GM12875 (cell line): ENCODE data around the gene ARF1.

ENCODE experiments used
- H3K4me3 ChIP-seq: one replicate; pipeline ENCODE4 v1.5.1; 2011; ENCODE audit warnings: low read depth, low read length, control low read depth
- CTCF ChIP-seq: IDR thresholded peaks from 2 replicates; pipeline ENCODE4 v1.5.1; 2011; ENCODE audit warnings: low read depth, mild to moderate bottlenecking, control low read depth, inconsistent platforms, low read length, moderate library complexity, borderline replicate concordance; ENCODE audit not compliant: insufficient read depth

Gene ARF1

GRCh38 chr1:228083871-228084278 is 1.4 kb downstream of the ARF1 start:
- TF ChIP-seq CTCF, result no peak
- peak overlapping the region; percentile 85 for H3K4me3 ChIP-seq

GRCh38 chr1:228084325-228084724 is 1.8 kb downstream of the ARF1 start:
- H3K4me3 ChIP-seq, result peak overlapping the region; percentile 85
- TF ChIP-seq CTCF, result no peak

GRCh38 chr1:228084797-228085196 is 2.3 kb downstream of the ARF1 start:
- H3K4me3 ChIP-seq, result no peak overlapping the region
- TF ChIP-seq CTCF, result no peak

GRCh38 chr1:228085287-228085951 is 2.9 kb downstream of the ARF1 start:
- H3K4me3 ChIP-seq, result no peak overlapping the region

GRCh38 chr1:228087771-228088251 is 5.3 kb downstream of the ARF1 start:
- no peak overlapping the region for H3K4me3 ChIP-seq
- no peak for TF ChIP-seq CTCF

More at GRCh38 chr1:228085287-228085951, 2.9 kb downstream of the ARF1 start:
- no peak for TF ChIP-seq CTCF

- H3K4me3 ChIP-seq, result no peak overlapping the region
- no peak for TF ChIP-seq CTCF
Observed at GRCh38 chr1:228088586-228089498, 6.3 kb downstream of the ARF1 start.
